SK-N-MC (cell line): ENCODE data around the gene HDAC4.

Source experiments
- DNase-seq: peaks from one replicate; pipeline ENCODE4 v3.0.0-alpha.2; 2011; ENCODE audit warnings: low read depth, low spot score
- H3K27ac ChIP-seq: fragments of 200-600 bp; sonication (generic); 2 replicates; pipeline ENCODE4 v1.5.1; 2016; ENCODE audit warnings: mixed run types
- H3K36me3 ChIP-seq: fragments of 200-600 bp; sonication (generic); 2 replicates; pipeline ENCODE4 v1.6.1; 2017; ENCODE audit warnings: antibody characterized with exemption, low read length, mixed read lengths; ENCODE audit not compliant: insufficient read depth
- H3K4me3 ChIP-seq: fragments of 200-600 bp; sonication (generic); 2 replicates; pipeline ENCODE4 v1.5.1; 2016
- H3K9ac ChIP-seq: fragments of 200-600 bp; sonication (generic); 2 replicates; pipeline ENCODE4 v1.8.0; 2017; ENCODE audit warnings: mixed run types, mixed read lengths; ENCODE audit not compliant: insufficient read length
- H3K9me3 ChIP-seq: fragments of 200-600 bp; sonication (generic); 2 replicates; pipeline ENCODE4 v1.6.1; 2017; ENCODE audit warnings: low read depth, mild to moderate bottlenecking, antibody characterized with exemption, low read length, moderate library complexity, mixed read lengths
- EZH2 ChIP-seq: fragments of 200-600 bp; sonication (generic); IDR thresholded peaks from one replicate; pipeline ENCODE4 v1.6.1; 2017; ENCODE audit warnings: antibody characterized with exemption
- FOXP2 ChIP-seq: optimal IDR thresholded peaks from 2 replicates; pipeline ENCODE3; 2011; ENCODE audit warnings: mild to moderate bottlenecking, moderate library complexity; ENCODE audit not compliant: insufficient read depth; ENCODE audit errors: extremely low read length, control extremely low read depth
- POLR2AphosphoS5 ChIP-seq: IDR thresholded peaks from 2 replicates; pipeline ENCODE4 v1.6.1; 2012; ENCODE audit warnings: mild to moderate bottlenecking, low read depth, low read length, borderline replicate concordance

The HDAC4 gene

DNA sequence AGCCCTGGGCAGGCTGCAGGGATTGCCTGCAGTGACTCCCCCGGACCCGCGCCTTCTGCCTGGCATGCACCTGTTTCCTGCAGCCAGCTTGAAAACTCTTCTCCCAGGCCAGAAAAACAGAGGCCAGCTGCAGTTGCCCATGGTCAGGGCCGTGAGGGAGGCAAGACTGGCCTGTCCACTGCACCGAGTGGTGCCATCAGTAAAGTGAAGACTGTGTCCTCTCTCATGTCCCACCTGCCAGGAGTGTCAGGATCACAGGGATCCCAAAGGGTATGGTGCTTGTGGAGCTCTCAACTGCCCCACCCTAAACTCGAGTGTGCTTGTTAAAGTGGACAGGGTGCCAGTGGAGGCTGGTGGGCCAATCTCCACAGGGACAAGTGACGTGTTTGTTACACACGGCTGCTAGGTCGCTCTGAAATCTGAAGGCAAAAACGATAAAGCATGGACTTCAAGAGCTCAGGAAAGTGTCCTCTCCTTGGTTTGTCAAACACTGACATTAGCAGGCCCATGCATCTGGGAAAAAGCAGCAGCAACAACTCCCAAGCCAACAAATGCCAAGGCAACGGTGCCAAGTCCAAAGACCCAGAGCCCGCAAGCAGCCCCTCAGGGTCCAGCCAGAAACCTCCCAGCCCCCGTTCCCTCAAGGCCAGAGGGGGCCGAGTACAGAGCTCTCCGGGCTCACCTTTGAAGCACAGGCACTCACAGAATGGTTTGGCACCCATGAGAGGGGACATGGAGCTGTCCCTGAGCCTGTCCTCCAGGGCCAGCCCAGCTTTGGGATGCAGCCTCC lies 213.2 kb downstream of the HDAC4 start:
- Histone ChIP-seq H3K9ac (no peak overlapping the region), H3K27ac (no peak overlapping the region), H3K36me3 (peaks cover 15% of the 10 kb centered on the region; the same call in 1 of the 2 replicates), H3K4me3 (no peak overlapping the region), H3K9me3 (no peaks in the 10 kb centered on the region)
- no peak for DNase-seq
- TF ChIP-seq FOXP2 (no peak), POLR2AphosphoS5 (no peak), EZH2 (no peak)

DNA sequence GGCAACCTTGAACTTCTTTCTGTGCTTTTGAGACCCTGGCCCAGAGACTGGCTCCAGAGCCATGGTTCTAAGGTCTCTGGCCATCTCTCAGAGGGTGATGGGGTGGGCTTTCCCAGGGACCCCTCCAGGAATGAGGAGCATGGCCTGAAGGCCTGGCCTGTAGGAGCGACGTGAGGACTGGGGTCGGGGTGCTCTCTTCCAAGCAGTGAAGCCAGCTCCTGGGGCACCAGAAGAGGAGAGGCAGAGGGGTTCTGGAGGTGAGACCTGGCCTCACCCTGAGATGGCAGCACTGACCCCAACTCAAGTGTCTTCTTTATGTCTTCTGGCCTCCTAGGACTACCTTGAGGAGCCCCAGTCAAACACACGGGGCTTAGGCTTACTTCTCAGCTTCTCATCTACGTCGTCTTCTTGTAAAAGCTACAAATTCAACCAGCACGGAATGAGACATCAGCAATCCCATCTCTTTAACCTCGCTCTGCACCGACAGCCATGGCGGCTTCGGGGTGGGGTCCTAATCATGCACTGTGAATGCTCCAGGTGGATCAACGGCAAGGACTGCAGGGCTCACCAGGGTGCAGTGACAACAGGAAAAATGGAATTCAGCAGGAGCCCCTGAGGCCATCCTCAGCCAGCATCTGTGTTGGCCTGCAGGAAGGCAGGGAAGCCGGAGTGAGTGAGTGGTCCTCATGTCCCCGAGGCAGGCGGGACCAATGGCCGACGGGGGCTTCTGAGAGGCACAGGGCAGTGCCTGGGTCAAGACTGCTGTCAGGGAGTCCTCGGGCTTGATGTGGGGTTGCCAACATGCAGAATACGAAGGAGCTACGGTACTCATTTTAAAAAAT lies 214.1 kb downstream of the HDAC4 start:
- H3K36me3 ChIP-seq, result peaks cover 15% of the 10 kb centered on the region; the same call in 1 of the 2 replicates
- H3K27ac ChIP-seq, result no peak overlapping the region
- H3K4me3 ChIP-seq, result no peak overlapping the region
- DNase-seq, result no peak
- TF ChIP-seq EZH2 (no peak), FOXP2 (no peak), POLR2AphosphoS5 (no peak)
- H3K9ac ChIP-seq, result no peak overlapping the region
- no peaks in the 10 kb centered on the region for H3K9me3 ChIP-seq

DNA sequence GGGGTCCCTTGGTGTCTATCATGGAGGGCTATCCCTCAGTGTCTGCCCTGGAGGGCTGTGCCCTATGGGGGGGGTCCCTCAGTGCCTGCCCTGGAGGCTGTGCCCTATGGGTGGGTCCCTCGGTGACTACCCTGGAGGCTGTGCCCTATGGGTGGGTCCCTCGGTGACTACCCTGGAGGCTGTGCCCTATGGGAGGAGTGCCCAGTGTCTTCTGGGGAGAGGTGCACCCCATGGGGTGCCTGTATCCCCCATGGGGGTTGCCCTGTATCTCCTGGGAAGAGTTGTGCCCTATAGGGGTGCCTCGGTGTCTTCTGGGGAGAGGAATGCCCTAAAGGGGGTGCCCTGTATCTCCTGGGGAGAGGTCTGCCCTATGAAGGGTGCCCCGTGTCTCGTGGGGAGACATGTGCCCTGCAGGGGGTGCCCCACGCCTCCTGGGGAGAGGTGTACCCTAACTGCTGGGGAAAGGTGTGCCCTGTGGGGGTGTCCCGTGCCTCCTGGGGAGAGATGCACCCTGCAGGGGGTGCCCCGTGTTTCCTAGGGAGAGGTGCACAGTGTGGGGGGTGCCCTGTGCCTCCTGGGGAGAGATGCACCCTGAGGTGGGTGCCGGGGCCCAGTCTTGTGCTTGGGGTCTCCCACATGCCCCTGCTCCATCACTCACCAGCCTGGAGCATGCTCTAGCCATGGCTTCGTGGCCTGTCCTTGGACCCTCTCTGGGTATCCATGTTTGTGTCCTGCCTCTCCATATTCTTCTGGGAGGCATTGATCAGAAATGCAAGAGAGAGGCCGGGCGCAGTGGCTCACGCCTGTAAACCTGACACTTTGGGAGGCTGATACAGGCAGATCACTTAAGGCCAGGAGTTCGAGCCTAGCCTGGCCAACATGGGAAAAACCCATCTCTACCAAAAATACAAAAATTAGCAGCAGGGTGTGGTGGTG lies 215.6 kb downstream of the HDAC4 start:
- H3K27ac ChIP-seq, result no peak overlapping the region
- no peak for DNase-seq
- no peak overlapping the region for H3K9ac ChIP-seq

DNA sequence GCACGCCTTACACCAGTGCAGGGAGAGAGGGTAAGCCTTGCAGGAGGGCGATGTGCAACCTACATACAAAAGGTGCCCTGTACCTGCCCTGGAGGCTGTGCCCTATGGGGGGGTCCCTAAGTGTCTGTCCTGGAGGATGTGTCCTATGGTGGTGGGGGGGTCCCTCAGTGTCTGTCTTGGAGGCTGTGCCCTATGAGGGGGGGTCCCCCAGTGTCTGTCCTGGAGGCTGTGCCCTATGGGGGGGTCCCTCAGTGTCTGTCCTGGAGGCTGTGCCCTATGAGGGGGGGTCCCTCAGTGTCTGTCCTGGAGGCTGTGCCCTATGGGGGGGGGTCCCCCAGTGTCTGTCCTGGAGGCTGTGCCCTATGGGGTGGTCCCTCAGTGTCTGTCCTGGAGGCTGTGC lies 216.6 kb downstream of the HDAC4 start:
- Histone ChIP-seq H3K4me3 (no peak overlapping the region), H3K9me3 (no peaks in the 10 kb centered on the region), H3K36me3 (peaks cover 11% of the 10 kb centered on the region; the same call in 1 of the 2 replicates), H3K27ac (no peak overlapping the region), H3K9ac (no peak overlapping the region)
- no peak for DNase-seq
- TF ChIP-seq EZH2, result no peak

More for the DNA sequence above, 215.6 kb downstream of the HDAC4 start:
- peaks cover 15% of the 10 kb centered on the region; the same call in 1 of the 2 replicates for H3K36me3 ChIP-seq
- no peak for TF ChIP-seq EZH2
- no peak for TF ChIP-seq FOXP2
- TF ChIP-seq POLR2AphosphoS5, result no peak
- H3K4me3 ChIP-seq, result no peak overlapping the region
- H3K9me3 ChIP-seq, result no peaks in the 10 kb centered on the region

DNA sequence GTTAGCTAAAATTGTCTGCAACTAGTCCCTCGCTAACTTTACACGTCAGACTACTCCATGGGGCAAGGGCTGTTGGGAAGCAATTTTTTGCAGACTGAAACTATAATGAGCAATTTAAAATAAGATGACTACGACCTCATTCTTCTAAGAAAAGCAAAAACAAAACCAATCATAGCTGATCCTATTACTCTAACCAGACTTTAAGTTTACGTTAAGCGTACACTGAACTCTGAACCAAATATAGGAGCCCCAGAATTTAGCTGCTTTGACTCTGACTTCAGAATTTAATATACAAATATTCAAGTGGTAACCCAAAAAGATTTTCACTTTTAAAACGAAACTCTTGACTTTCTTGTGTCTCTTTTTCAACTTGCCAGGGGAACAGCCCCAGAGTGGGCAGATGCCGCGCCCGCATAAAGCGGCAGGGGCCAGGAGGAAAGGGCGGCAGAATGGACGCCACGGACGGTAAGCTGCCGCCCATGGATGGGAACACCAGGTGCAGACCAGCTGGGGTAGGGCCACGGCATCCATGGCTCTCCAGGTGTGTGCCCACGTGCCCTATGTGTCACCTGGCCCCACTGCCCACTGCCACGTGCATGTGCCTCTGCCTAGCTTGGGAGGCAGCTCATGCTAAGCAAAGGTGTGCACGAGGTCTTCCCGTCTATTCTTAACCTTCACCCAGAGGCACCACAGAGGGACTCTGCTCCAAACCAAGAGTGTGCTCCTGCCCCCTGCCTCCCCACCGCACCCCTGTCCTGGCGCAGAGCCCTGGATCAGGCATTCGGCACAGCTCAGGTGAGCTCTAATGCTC lies 217.6 kb downstream of the HDAC4 start:
- TF ChIP-seq FOXP2 (no peak), POLR2AphosphoS5 (no peak), EZH2 (no peak)
- no peaks in the 10 kb centered on the region for H3K9me3 ChIP-seq
- H3K9ac ChIP-seq, result no peak overlapping the region
- peaks cover 2% of the 10 kb centered on the region; the same call in 1 of the 2 replicates for H3K36me3 ChIP-seq
- no peak overlapping the region for H3K4me3 ChIP-seq
- H3K27ac ChIP-seq, result no peak overlapping the region
- DNase-seq, result no peak

DNA sequence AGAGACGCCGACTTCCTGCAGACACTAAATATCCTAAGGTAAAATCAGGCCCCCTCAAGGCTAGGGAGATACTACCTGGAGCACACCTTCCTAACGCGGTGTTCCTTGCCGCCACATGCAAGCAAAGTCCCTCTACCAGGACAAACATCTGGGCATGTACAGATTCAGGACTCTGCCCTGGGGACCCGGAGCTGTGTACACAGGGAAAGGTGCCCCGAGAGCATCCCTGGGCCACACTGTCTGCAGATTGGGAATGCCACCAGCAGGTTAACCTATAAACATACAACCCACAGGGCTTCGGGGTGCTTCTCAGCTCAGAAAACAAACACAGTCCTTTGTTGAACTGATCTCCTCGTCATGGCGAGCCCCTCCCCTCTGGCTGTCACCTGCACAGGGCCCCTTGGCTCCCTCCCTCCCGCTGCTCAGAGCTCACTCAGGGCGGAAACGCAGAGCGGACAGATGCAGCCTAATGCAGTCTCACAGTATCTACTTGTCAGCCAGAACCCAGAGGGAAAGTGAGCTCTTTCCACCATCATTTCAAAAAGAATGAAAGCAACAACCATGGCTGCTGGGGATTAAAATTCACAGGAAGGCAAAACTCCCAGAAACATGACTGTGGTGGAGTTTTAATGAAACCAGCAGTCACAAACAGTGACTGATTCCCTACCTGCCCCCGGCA lies 218.8 kb downstream of the HDAC4 start:
- no peak overlapping the region for H3K9ac ChIP-seq
- TF ChIP-seq EZH2, result no peak
- H3K9me3 ChIP-seq, result no peaks in the 10 kb centered on the region
- H3K27ac ChIP-seq, result no peak overlapping the region
- no peak overlapping the region for H3K4me3 ChIP-seq
- no peak for DNase-seq
- no peaks in the 10 kb centered on the region; the same call in 1 of the 2 replicates for H3K36me3 ChIP-seq

- Histone ChIP-seq H3K9me3 (no peaks in the 10 kb centered on the region), H3K27ac (no peak overlapping the region), H3K4me3 (no peak overlapping the region), H3K9ac (no peak overlapping the region), H3K36me3 (no peaks in the 10 kb centered on the region; the same call in 1 of the 2 replicates)
- TF ChIP-seq POLR2AphosphoS5, result no peak
- TF ChIP-seq EZH2, result no peak
- no peak for TF ChIP-seq FOXP2
- DNase-seq, result no peak
These were observed 219.5 kb downstream of the HDAC4 start for GRCh38 chr2:239181074-239181902.
